ENCODE measurements around the gene CLIC2.
"Not testable (repeated sequence)": the region's sequence is repeated elsewhere in the genome, so short reads cannot be mapped to it uniquely, and the experiment has no call there.

CLIC2 gene

DNA sequence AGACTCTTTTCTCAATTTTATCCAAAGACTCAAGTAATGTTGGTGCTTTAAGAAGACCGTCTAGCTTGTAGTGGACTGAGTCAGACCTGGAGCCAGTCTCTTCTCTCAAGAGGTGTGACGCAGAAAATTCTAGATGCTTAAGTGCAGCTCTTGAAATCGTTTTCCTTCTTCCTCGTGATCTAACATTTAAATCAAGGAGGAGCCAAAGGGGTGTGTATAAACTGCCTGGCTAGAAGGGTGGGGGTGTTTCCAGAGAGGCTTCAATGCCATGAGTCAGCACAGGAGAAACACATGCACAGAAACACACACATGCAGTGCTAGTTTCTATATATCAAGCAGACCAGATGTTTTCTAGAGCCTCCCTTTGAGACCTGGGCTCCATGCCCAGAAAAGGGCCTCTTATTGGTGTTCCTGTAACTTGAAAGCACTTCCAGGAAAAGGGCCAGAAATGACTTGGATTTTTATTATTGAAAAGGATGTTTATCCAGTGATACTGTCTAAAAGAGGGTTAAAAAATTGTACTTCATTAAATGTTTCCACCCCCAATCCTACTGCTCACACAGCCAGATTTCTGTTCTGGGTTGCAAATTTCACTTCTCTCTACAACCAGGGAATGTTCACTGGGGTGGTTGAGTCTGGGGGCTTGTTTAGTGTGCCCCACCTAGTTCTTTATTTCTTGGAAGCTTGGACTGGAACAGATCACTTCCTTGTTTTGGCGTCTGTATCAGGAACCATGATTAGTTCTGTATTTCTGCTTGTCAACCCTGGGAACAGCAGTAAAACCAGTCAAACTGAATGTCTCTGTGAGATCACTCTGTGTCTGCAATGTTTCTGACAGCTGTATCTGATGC, at the start of gene CLIC2:
TSS of gene CLIC2 (minus strand) at position 129 of the 851 bp plus-strand sequence. CDS start 187 bp downstream, outside the sequence.
- peak; percentile 41 for DNase-seq (ENCODE audit: low spot score)

GRCh38 chrX:155382529-155382967, 48.1 kb upstream of the CLIC2 start:
- DNase-seq (ENCODE audit: low spot score), result not testable (repeated sequence)

- DNase-seq (ENCODE audit: low spot score), result not testable (repeated sequence)
Observed at GRCh38 chrX:155381843-155382528, 47.6 kb upstream of the CLIC2 start, which contains the start of gene F8A2. Gene F8A2, plus strand, starts transcription at chrX:155382095. Its CDS starts 20 bp downstream, at chrX:155382115.

DNA sequence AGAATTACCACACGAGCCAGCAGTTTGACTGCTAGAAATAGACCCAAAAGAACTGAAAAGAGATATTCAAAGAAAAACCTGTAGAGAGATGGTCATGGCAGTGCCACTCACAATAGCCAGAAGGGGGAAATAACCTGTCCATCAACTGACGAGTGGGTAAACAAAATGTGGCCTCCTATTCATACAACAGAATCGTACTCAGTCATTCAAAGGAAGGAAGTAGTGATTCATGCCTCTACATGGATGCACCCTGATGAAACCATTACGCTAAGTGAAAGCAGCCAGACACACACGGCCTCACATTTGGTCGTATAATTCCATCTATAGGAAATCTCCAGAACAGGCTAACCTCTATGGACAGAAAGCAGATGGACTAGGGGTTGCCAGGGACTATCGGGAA, 45.4 kb upstream of the CLIC2 start:
- DNase-seq (ENCODE audit: low spot score), result not testable (repeated sequence)

- DNase-seq (ENCODE audit: low spot score), result not testable (repeated sequence)
Observed at GRCh38 chrX:155373777-155374458, 39.5 kb upstream of the CLIC2 start.

- not testable (repeated sequence) for DNase-seq (ENCODE audit: low spot score)
Observed at GRCh38 chrX:155363712-155364111, 29.3 kb upstream of the CLIC2 start.

DNA sequence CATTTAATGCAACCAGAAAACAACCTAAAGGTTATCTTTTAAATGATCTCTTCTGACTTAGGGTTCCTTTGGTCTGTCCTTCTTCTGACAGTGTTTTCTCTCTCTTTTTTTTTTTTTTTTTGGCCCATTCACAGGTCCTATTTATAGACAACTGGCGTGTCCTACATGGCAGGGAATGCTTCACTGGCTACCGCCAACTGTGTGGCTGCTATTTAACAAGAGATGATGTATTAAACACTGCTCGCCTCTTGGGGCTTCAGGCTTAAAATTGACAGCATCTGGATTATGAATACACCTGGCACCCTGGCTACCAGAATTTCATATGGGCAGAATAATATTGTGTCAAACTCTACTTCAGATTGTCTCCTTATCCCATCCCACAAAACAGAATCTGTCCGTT, 15.0 kb upstream of the CLIC2 start:
- not testable (repeated sequence) for DNase-seq (ENCODE audit: low spot score)

- DNase-seq (ENCODE audit: low spot score), result not testable (repeated sequence)
Observed at GRCh38 chrX:155345689-155346088, 11.3 kb upstream of the CLIC2 start.

DNA sequence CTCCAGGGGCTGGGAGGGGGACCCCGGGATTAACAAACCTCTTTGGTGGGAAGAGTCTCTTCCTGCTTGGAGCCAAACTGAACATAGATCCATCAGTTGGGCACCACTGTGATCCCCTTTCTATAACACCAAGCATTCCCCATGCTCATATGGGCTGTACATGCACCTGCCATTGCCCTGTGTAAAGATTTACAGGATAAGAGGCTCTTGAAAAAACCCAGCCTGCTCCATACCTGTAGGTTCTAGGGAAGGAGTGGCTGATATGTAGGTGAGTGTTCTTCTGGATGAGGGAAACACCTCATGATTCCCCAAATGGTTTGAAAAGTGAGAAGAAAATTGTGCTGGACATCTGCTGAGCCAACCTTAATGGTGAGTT, 911 bp upstream of the CLIC2 start:
- DNase-seq (ENCODE audit: low spot score), result not testable (repeated sequence)

DNA sequence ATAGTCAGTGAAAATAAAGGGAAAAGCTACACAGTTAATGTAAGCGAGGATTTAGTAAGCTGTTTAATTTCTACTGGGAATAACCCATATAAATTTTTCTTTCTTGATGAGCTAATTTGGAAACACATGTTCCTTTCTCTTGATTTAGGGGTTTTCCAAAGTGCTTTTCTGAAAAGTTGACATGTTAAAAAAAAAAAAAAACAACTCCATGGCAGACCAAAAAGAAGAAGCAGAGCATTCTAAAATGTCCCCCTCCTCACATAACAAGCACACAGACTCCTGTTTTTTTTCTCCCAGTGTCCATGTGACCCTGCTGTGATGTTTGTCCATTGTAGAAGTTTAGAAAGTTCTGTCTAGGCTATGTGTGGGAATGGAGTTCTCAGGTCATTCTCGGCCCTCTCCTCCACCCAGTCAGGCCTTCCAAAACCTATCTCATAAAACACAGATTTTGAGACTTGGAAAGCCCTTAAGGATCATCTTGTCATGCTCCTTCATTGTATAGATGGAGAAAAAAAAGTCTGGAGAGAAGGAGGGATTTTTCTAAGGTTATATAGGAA, 792 bp downstream of the CLIC2 start:
- DNase-seq (ENCODE audit: low spot score), result peak; percentile 7

- DNase-seq (ENCODE audit: low spot score), result no peak
Observed at GRCh38 chrX:155330992-155331391, 3.4 kb downstream of the CLIC2 start.

DNA sequence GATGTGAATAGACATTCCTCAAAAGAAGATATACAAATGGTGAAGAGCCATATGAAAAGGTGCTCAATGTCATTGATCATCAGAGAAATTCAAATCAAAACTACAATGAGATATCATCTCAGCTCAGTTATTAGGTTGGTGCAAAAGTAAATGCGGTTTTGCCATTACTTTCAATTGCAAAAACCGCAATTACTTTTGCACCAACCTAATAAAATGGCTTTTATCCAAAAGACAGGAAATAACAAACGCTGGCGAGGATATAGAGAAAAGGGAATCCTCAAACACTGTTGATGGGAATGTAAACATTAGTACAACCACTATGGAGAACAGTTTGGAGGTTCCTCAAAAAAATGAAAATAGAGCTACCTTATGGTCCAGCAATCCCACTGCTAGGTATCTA, 5.1 kb downstream of the CLIC2 start:
- no peak for DNase-seq (ENCODE audit: low spot score)

- DNase-seq (ENCODE audit: low spot score), result no peak
Observed at GRCh38 chrX:155326610-155327009, 7.8 kb downstream of the CLIC2 start.

GRCh38 chrX:155314260-155314659, 20.2 kb downstream of the CLIC2 start:
- no peak for DNase-seq (ENCODE audit: low spot score)

- no peak for DNase-seq (ENCODE audit: low spot score)
Observed at GRCh38 chrX:155313766-155314165, 20.6 kb downstream of the CLIC2 start.

GRCh38 chrX:155293771-155294170, 40.6 kb downstream of the CLIC2 start:
- DNase-seq (ENCODE audit: low spot score), result no peak

GRCh38 chrX:155279873-155280272, 54.5 kb downstream of the CLIC2 start:
- no peak for DNase-seq (ENCODE audit: low spot score)

DNA sequence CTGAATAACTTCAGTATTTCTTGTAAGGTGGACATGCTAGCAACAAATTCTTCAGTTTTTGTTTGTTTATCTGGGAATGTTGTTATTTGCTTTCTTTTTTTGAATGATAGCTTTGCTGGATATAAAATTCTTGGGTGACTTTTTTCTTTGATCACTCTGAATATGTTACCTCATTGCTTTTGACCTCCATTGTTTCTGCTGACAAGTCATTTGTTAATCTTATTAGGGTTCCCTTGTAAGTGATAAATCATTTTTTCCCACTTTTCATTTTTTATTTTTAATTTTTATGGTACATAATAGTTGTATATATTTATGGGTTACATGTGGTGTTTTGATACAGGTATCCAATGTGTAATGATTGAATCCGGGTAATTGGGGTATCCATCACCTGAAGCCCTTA, 63.4 kb downstream of the CLIC2 start:
- no peak for DNase-seq (ENCODE audit: low spot score)

DNA sequence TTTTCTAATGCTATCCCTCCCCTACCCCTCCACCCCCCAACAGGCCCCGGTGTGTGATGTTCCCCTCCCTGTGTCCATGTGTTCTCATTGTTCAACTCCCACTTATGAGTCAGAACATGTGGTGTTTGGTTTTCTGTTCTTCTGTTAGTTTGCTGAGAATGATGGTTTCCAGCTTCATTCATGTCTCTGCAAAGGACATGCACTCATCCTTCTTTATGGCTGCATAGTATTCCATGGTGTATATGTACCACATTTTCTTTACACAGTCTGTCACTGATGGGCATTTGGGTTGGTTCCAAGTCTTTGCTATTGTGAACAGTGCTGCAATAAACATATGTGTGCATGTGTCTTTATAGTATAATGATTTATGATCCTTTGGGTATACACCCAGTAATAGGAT, 66.4 kb downstream of the CLIC2 start:
- DNase-seq (ENCODE audit: low spot score), result not testable (repeated sequence)

DNA sequence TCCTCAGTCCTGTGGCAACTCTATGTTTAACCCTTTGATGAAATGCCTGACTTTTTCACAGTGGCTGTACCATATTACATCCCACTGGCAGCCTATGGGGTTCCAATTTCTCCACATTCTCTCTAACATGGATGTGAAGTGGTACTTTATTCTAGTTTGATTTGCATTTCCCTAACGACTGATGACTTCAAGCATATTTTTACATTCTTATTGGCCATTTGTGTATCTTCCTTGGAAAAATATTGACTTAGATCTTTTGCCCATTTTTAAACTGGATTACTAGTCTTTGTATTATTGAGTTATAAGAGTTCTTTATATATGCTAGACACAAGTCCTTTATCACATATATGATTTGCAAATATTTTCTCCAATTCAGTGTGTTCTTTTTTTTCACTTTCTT, 68.0 kb downstream of the CLIC2 start:
- DNase-seq (ENCODE audit: low spot score), result no peak

DNA sequence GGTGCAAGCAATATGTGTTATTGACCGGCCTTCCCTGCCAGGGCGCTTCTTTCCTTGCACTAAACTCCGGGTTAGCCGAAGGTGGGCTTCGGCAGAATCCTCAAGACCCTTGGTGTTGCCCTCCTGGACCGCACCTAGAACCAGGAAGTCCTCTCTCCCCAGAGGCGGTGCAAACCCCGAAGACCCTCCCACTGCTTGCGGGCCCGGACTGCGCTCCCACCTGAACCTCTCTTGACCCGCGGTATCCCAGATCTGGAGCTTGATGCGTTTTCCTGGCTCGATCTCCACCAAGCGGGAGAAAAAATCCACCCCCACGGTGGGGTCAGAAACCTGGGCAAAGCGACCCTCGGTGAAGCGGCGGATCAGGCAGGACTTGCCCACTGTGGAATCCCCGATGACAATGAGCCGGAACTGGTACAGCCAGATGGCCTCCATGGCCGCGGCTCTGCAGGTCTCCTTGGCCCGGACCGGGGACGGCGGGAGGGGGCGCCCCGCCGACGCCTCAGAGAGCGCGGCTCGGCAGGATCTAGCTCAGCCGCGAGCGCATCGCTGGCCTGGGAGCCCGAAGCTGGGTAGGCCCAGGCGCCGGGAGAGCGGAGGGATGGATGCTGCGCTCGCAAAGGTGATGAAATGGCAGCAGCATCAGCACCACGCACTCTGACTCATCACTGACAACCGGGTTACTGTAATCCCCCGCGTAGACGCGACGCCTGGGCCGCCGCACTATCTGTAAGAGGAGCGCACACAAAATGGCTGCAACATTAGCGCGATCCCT, 70.4 kb downstream of the CLIC2 start, which contains the start of gene RAB39B:
TSS of gene RAB39B (minus strand) at position 638 of the 775 bp plus-strand sequence. CDS start at position 435, 203 bp downstream.
- DNase-seq (ENCODE audit: low spot score), result peak; percentile 53

Measured in pons (tissue), 1 donor.